SK-N-MC (cell line): ENCODE results near the gene TPM3.

Source experiments
- EZH2 ChIP-seq: fragments of 200-600 bp; sonication (generic); IDR thresholded peaks from one replicate; pipeline ENCODE4 v1.6.1; 2017; ENCODE audit warnings: antibody characterized with exemption
- FOXP2 ChIP-seq: optimal IDR thresholded peaks from 2 replicates; pipeline ENCODE3; 2011; ENCODE audit warnings: mild to moderate bottlenecking, moderate library complexity; ENCODE audit not compliant: insufficient read depth; ENCODE audit errors: extremely low read length, control extremely low read depth
- POLR2AphosphoS5 ChIP-seq: IDR thresholded peaks from 2 replicates; pipeline ENCODE4 v1.6.1; 2012; ENCODE audit warnings: mild to moderate bottlenecking, low read depth, low read length, borderline replicate concordance

- TF ChIP-seq POLR2AphosphoS5 = no peak
- no peak for TF ChIP-seq EZH2
- TF ChIP-seq FOXP2 = no peak
Measured at GRCh38 chr1:154198756-154199562, 7.1 kb upstream of the TPM3 start.
